C4-2B (cell line): ENCODE results near the gene DAB1.

Source experiments
- CTCF ChIP-seq: fragments of 450-650 bp; conservative IDR thresholded peaks from 2 replicates; pipeline ENCODE4 v1.5.1; 2017; ENCODE audit warnings: mild to moderate bottlenecking
- ZFX ChIP-seq: fragments of 450-650 bp; IDR thresholded peaks from 2 replicates; pipeline ENCODE4 v1.6.1; 2017

- TF ChIP-seq CTCF (no peak), ZFX (no peak)
These were observed 120.9 kb downstream of the DAB1 start for GRCh38 chr1:57302812-57303596.
